SK-MEL-5 (cell line): ENCODE measurements around the gene CSTPP1. TPM values are rescaled to one million over a fixed set of nuclear protein-coding genes. Genes with fewer than 3 reads are reported as not detected.
"Not testable (repeated sequence)": the region's sequence is repeated elsewhere in the genome, so short reads cannot be mapped to it uniquely, and the experiment has no call there.

Experiments
- DNase-seq: peaks from one replicate; pipeline ENCODE4 v3.0.0-alpha.2; 2016; ENCODE audit warnings: low read depth, low spot score
- in situ Hi-C: cut with HindIII; loops from 2 replicates; pipeline ENCODE4 v1.10.0; 2016; ENCODE audit warnings: low sequenced_read_pairs, high pct_unique_total_duplicates, low pct_unique_long_range_greater_than_20kb
- total RNA-seq: library from RNA; depleted of rRNA; stranded (reverse); fragments of >200 nt; shearing (Covaris generic); gene quantifications from 2 replicates; pipeline ENCODE4 v1.2.3, GENCODE V29; 2014

CSTPP1 gene
- total RNA-seq, 1 experiment from 2014 or later = 14.7 TPM

- in situ Hi-C loops = no loop called here
Observed at GRCh38 chr11:46942172-46942571, 5.6 kb downstream of the CSTPP1 start.

GRCh38 chr11:46944356-46945075 lies 8.0 kb downstream of the CSTPP1 start:
- in situ Hi-C loops = no loop called here
- DNase-seq = no peak

More at GRCh38 chr11:46942172-46942571, 5.6 kb downstream of the CSTPP1 start:
- DNase-seq = no peak

- in situ Hi-C loops = no loop called here
- no peak for DNase-seq
Observed at GRCh38 chr11:46947399-46948077, 11.0 kb downstream of the CSTPP1 start.

GRCh38 chr11:46948378-46949131 lies 12.0 kb downstream of the CSTPP1 start:
- in situ Hi-C loops = no loop called here
- DNase-seq = no peak

GRCh38 chr11:46949297-46949696 lies 12.7 kb downstream of the CSTPP1 start:
- in situ Hi-C loops = no loop called here
- DNase-seq = no peak

- no peak for DNase-seq
- in situ Hi-C loops = no loop called here
Observed at GRCh38 chr11:46951864-46952263, 15.3 kb downstream of the CSTPP1 start.

- DNase-seq = no peak
- in situ Hi-C loops = no loop called here
Observed at GRCh38 chr11:46952553-46952952, 16.0 kb downstream of the CSTPP1 start.

- no peak for DNase-seq
- in situ Hi-C loops = no loop called here
Observed at GRCh38 chr11:46953093-46953492, 16.5 kb downstream of the CSTPP1 start.

GRCh38 chr11:46958777-46959176 lies 22.2 kb downstream of the CSTPP1 start:
- in situ Hi-C loops = no loop called here
- DNase-seq = no peak

- in situ Hi-C loops = no loop called here
- no peak for DNase-seq
Observed at GRCh38 chr11:46961041-46961440, 24.5 kb downstream of the CSTPP1 start.

GRCh38 chr11:46961886-46962285 lies 25.3 kb downstream of the CSTPP1 start:
- in situ Hi-C loops, DNase-seq: not testable (repeated sequence)

GRCh38 chr11:46963844-46964243 lies 27.3 kb downstream of the CSTPP1 start:
- in situ Hi-C loops = no loop called here
- no peak for DNase-seq

- in situ Hi-C loops = no loop called here
Observed at GRCh38 chr11:46966773-46967172, 30.2 kb downstream of the CSTPP1 start.

GRCh38 chr11:46967962-46968361 lies 31.4 kb downstream of the CSTPP1 start:
- in situ Hi-C loops = no loop called here

More at GRCh38 chr11:46966773-46967172, 30.2 kb downstream of the CSTPP1 start:
- DNase-seq = no peak

GRCh38 chr11:46969379-46969778 lies 32.8 kb downstream of the CSTPP1 start:
- DNase-seq = no peak
- in situ Hi-C loops = no loop called here

More at GRCh38 chr11:46967962-46968361, 31.4 kb downstream of the CSTPP1 start:
- no peak for DNase-seq

GRCh38 chr11:46970913-46971625 lies 34.5 kb downstream of the CSTPP1 start:
- in situ Hi-C loops = no loop called here

GRCh38 chr11:46972343-46972742 lies 35.8 kb downstream of the CSTPP1 start:
- no peak for DNase-seq
- in situ Hi-C loops = no loop called here

More at GRCh38 chr11:46970913-46971625, 34.5 kb downstream of the CSTPP1 start:
- DNase-seq = no peak

- DNase-seq = no peak
- in situ Hi-C loops = no loop called here
Observed at GRCh38 chr11:46972821-46973220, 36.3 kb downstream of the CSTPP1 start.
